Gastrocnemius medialis (tissue), 4 donors: ENCODE measurements around the gene SOAT2. TPM values are rescaled to one million over a fixed set of nuclear protein-coding genes. Genes with fewer than 3 reads are reported as not detected.

ENCODE experiments used
- ATAC-seq, 2 donors: fragments of 150-250 bp; one replicate each; pipeline ENCODE4 v1.9.1; 2016
- DNase-seq, 2 donors: peaks; one replicate each; pipeline ENCODE4 v3.0.0-alpha.2; 2019
- H3K27ac ChIP-seq, 4 donors: fragments of 200-600 bp; sonication (generic); 1 replicate in 1 of 4; 2 replicates in 3 of 4; pipeline ENCODE4 v1.5.1; 2016 to 2018; ENCODE audit warnings: mild to moderate bottlenecking in 2 of 4, moderate library complexity in 1 of 4
- H3K27me3 ChIP-seq, 3 donors: fragments of 200-600 bp; sonication (generic) in 2 of 3; 1 replicate in 1 of 3; 2 replicates in 2 of 3; pipeline versions ENCODE4 v1.5.1 to v1.6.0; 2016 to 2019; ENCODE audit warnings: mild to moderate bottlenecking in 1 of 3, moderate library complexity in 1 of 3
- H3K36me3 ChIP-seq, 2 donors: fragments of 200-600 bp; sonication (generic) in 1 of 2; one replicate each; pipeline ENCODE4 v1.5.1; 2017 to 2018
- H3K4me1 ChIP-seq, 2 donors: fragments of 200-600 bp; sonication (generic) in 1 of 2; one replicate each; pipeline ENCODE4 v1.5.1; 2016 to 2017; ENCODE audit warnings: mild to moderate bottlenecking in 2 of 2
- H3K4me3 ChIP-seq, 4 donors: fragments of 200-600 bp; sonication (generic) in 3 of 4; 1 replicate in 1 of 4; 2 replicates in 3 of 4; pipeline ENCODE4 v1.5.1; 2016 to 2019; ENCODE audit warnings: mild to moderate bottlenecking in 2 of 4
- H3K9me3 ChIP-seq, 3 donors: fragments of 200-600 bp; sonication (generic) in 2 of 3; 1 replicate in 1 of 3; 2 replicates in 2 of 3; pipeline ENCODE4 v1.5.1; 2016 to 2019
- POLR2A ChIP-seq, 2 donors: fragments of 450-650 bp; IDR thresholded peaks; one replicate each; pipeline ENCODE4 v1.6.1; 2017; ENCODE audit warnings: antibody characterized with exemption in 2 of 2, mild to moderate bottlenecking in 2 of 2, moderate library complexity in 2 of 2
- in situ Hi-C, 4 donors: fragments of 200-750 bp; cut with MboI; loops; one replicate each; pipeline versions ENCODE4 v1.15.0 to v1.8.0; 2017; ENCODE audit warnings: low sequenced_read_pairs in 4 of 4
- intact Hi-C: fragments of 100-400 bp; cut with DNase I; formaldehyde crosslinking; loops from one replicate; pipeline ENCODE4 v1.15.1; 2023; ENCODE audit warnings: low total_unique reads
- total RNA-seq, 4 donors: library from RNA; depleted of rRNA; stranded (reverse); fragments of >200 nt; gene quantifications; one replicate each; pipeline versions ENCODE4 v1.1.0 to v1.2.3, GENCODE V29; 2016
- TF ChIP-seq, protein P1 (sequence below), 5 experiments: fragments of 450-650 bp in 3 of 5; fragments of 200-600 bp in 2 of 5; sonication (generic) in 2 of 5; IDR thresholded peaks in 4 of 5; conservative IDR thresholded peaks in 1 of 5; 1 replicate in 4 of 5; 2 replicates in 1 of 5; pipeline ENCODE4 v1.5.1; 2016 to 2019; ENCODE audit warnings: antibody characterized with exemption in 5 of 5, mild to moderate bottlenecking in 3 of 5, moderate library complexity in 3 of 5

The SOAT2 gene
- total RNA-seq, 4 donors from 2014 or later = not detected

DNA sequence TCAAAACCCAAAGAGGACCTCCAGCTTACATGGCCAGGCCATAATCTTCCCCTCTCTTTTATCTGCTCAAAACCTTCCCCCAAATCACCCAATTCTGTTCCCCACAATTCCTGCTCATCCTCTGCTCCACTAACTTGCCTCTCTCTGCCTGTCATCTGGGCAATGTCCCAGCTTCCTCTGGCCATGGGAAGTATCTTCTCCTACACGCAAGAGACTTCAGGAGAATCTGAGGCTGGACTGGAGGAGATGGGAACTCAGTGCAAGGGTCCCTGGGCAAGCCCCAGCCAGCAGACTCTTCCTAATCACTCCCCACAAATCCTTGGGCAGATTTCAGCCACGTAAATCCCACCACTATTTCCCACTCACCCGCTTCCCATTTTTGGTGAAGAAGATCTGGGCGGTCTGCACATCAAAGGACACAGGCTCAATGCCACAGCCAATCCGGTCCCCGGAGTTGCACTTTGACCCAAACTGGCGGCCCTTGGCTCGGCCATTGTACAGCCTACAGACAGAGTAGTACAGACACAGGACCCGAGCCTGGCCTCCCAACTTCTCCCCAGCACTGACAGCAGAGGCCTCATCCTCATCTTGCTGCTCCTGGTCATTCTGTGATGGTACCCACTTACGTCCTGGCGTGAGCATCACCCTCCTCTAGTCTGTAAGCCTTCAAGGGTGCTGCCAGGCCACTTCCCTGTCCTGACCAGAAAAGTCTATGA, 28.8 kb upstream of the SOAT2 start:
- in situ Hi-C loops = loop anchor here in 1 of 4 donors (25.0 kb wide), 1 partner anchor 113 kb away; the partner anchor contains the start of genes CSAD and ZNF740
- H3K27me3 ChIP-seq = no peaks in the 10 kb centered on the region
- H3K4me3 ChIP-seq = no peak overlapping the region
- peaks cover 23 to 24% of the 10 kb centered on the region in 2 donors for H3K4me1 ChIP-seq
- ATAC-seq (no peak), DNase-seq (no peak)
- no peaks in the 10 kb centered on the region for H3K9me3 ChIP-seq
- TF ChIP-seq, protein P1, sequence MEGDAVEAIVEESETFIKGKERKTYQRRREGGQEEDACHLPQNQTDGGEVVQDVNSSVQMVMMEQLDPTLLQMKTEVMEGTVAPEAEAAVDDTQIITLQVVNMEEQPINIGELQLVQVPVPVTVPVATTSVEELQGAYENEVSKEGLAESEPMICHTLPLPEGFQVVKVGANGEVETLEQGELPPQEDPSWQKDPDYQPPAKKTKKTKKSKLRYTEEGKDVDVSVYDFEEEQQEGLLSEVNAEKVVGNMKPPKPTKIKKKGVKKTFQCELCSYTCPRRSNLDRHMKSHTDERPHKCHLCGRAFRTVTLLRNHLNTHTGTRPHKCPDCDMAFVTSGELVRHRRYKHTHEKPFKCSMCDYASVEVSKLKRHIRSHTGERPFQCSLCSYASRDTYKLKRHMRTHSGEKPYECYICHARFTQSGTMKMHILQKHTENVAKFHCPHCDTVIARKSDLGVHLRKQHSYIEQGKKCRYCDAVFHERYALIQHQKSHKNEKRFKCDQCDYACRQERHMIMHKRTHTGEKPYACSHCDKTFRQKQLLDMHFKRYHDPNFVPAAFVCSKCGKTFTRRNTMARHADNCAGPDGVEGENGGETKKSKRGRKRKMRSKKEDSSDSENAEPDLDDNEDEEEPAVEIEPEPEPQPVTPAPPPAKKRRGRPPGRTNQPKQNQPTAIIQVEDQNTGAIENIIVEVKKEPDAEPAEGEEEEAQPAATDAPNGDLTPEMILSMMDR (IDR thresholded peaks at IDR 0.05 in 4 of 5, conservative IDR thresholded peaks at IDR 0.05 in 1 of 5) = no peak
- no peak for TF ChIP-seq POLR2A (IDR thresholded peaks at IDR 0.05)
- intact Hi-C loops = no loop called here
- peak overlapping the region; percentile 6 to 60 (median 35) for H3K27ac ChIP-seq
- H3K36me3 ChIP-seq = peaks cover 0 to 30% of the 10 kb centered on the region in 2 donors

DNA sequence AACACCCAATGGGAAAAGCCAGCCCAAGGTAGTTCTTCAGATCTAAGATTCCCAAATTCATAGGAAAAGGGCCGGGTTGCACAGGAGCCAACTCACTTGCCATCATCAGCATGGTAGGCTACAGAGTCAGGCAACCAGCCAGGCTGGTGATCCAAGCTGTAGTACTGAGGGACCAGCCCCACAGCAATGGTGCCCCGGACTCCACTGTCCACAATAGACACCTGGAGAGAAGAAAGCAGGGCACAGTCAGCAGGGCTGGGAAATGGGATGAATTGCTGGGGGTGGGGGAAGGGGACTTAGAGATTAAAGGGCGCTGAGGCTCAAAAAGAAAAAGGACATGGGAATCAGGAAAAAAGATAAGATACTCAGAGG, 28.3 kb upstream of the SOAT2 start:
- in situ Hi-C loops (loop anchor here in 1 of 4 donors (25.0 kb wide), 1 partner anchor 112 kb away; the partner anchor contains the start of genes CSAD and ZNF740), intact Hi-C loops (no loop called here)
- Histone ChIP-seq H3K4me3 (no peak overlapping the region), H3K4me1 (peaks cover 24 to 27% of the 10 kb centered on the region in 2 donors), H3K9me3 (no peaks in the 10 kb centered on the region), H3K36me3 (peaks cover 0 to 30% of the 10 kb centered on the region in 2 donors), H3K27me3 (no peaks in the 10 kb centered on the region), H3K27ac (peak overlapping the region in 3 of 4 donors; percentile 6 to 60 (median 28))
- DNase-seq (no peak), ATAC-seq (no peak)
- TF ChIP-seq, protein P1 (IDR thresholded peaks at IDR 0.05 in 4 of 5, conservative IDR thresholded peaks at IDR 0.05 in 1 of 5) = no peak
- no peak for TF ChIP-seq POLR2A (IDR thresholded peaks at IDR 0.05)

DNA sequence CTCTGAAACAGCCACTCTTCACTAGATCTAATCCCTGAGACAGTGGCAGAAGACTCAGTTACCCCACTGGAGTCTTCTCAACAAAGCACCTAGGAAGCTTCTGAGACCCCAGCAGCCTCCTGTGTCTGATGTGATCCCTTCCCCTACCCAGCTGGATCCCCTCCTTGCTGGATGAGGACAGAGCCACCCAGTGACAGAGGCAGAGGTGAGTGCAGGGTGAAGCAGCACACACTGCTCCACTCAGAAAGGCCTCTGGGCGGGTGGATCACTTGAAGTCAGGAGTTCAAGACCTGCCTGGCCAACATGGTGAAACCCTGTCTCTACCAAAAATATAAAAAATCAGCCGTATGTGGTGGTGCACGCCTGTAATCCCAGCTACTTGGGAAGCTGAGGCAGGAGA, 26.8 kb upstream of the SOAT2 start:
- no peak for ATAC-seq

DNA sequence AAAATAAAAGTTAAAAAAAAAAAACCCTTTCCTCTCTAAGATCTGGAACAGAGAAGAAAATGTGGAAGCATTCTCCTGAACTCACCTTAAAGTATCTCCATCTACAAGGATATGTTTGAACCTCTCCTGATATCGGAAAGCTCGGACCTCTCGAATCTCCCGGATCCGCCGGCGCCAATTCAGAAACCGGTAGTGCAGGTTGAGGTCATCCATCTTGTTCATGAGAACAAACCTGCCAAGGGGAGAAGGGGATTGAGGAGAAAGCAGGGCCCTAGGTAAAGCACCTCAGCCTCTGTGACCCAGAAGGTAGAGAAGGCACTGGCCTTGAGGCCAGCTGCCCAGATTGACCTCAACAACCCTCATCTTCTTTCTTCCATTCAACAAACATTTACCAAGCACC, 26.3 kb upstream of the SOAT2 start:
- Histone ChIP-seq H3K36me3 (peaks cover 0 to 30% of the 10 kb centered on the region in 2 donors), H3K4me3 (no peak overlapping the region), H3K9me3 (no peaks in the 10 kb centered on the region), H3K4me1 (peaks cover 17 to 24% of the 10 kb centered on the region in 2 donors), H3K27me3 (no peaks in the 10 kb centered on the region), H3K27ac (no peak overlapping the region)
- intact Hi-C loops (no loop called here), in situ Hi-C loops (no loop called here)
- ATAC-seq = no peak
- TF ChIP-seq, protein P1 (IDR thresholded peaks at IDR 0.05 in 4 of 5, conservative IDR thresholded peaks at IDR 0.05 in 1 of 5) = no peak
- TF ChIP-seq POLR2A (IDR thresholded peaks at IDR 0.05) = no peak
- no peak for DNase-seq

More for the DNA sequence above, 26.8 kb upstream of the SOAT2 start:
- Histone ChIP-seq H3K9me3 (no peaks in the 10 kb centered on the region), H3K4me3 (no peak overlapping the region), H3K27me3 (no peaks in the 10 kb centered on the region), H3K27ac (peak overlapping the region in 1 of 4 donors; percentile 12), H3K4me1 (peaks cover 17 to 25% of the 10 kb centered on the region in 2 donors), H3K36me3 (peaks cover 0 to 30% of the 10 kb centered on the region in 2 donors)
- no peak for DNase-seq
- intact Hi-C loops (no loop called here), in situ Hi-C loops (no loop called here)
- TF ChIP-seq POLR2A (IDR thresholded peaks at IDR 0.05) = no peak
- TF ChIP-seq, protein P1 (IDR thresholded peaks at IDR 0.05 in 4 of 5, conservative IDR thresholded peaks at IDR 0.05 in 1 of 5) = no peak
